HEK293 (cell line): ENCODE measurements around the gene UBE4A.

ENCODE experiments used
- GLI4 ChIP-seq: fragments of 450-650 bp; formaldehyde crosslinking; IDR thresholded peaks from 2 replicates; pipeline ENCODE4 v1.5.1; 2016; ENCODE audit warnings: missing biosample characterization, missing genetic modification characterization
- KLF16 ChIP-seq: fragments of 450-650 bp; formaldehyde crosslinking; IDR thresholded peaks from 2 replicates; pipeline ENCODE4 v1.5.1; 2017; ENCODE audit warnings: missing biosample characterization, missing genetic modification characterization
- MYNN ChIP-seq: fragments of 450-650 bp; formaldehyde crosslinking; IDR thresholded peaks from 2 replicates; pipeline ENCODE4 v1.5.1; 2016; ENCODE audit warnings: missing biosample characterization, missing genetic modification characterization, borderline replicate concordance
- SALL2 ChIP-seq: fragments of 450-650 bp; formaldehyde crosslinking; IDR thresholded peaks from 2 replicates; pipeline ENCODE4 v1.5.0; 2017; ENCODE audit warnings: missing biosample characterization, mild to moderate bottlenecking, missing genetic modification characterization, borderline replicate concordance
- SCRT2 ChIP-seq: fragments of 450-650 bp; formaldehyde crosslinking; IDR thresholded peaks from 2 replicates; pipeline ENCODE4 v1.5.1; 2016; ENCODE audit warnings: missing biosample characterization, missing genetic modification characterization
- TRIM28 ChIP-seq: IDR thresholded peaks from 2 replicates; pipeline ENCODE4 v1.6.1; 2011; ENCODE audit warnings: low read length, control low read depth, borderline replicate concordance
- ZBTB1 ChIP-seq: fragments of 450-650 bp; formaldehyde crosslinking; IDR thresholded peaks from 2 replicates; pipeline ENCODE4 v1.5.1; 2016; ENCODE audit warnings: missing biosample characterization, missing genetic modification characterization
- ZEB2 ChIP-seq: fragments of 450-650 bp; formaldehyde crosslinking; IDR thresholded peaks from 2 replicates; pipeline ENCODE4 v1.5.1; 2016; ENCODE audit warnings: missing biosample characterization, missing genetic modification characterization
- ZFP41 ChIP-seq: fragments of 450-650 bp; formaldehyde crosslinking; IDR thresholded peaks from 2 replicates; pipeline ENCODE4 v1.5.1; 2016; ENCODE audit warnings: missing biosample characterization, missing genetic modification characterization, borderline replicate concordance
- ZIC2 ChIP-seq: fragments of 450-650 bp; formaldehyde crosslinking; IDR thresholded peaks from 2 replicates; pipeline ENCODE4 v1.5.1; 2016; ENCODE audit warnings: missing biosample characterization, missing genetic modification characterization
- ZNF2 ChIP-seq: fragments of 450-650 bp; formaldehyde crosslinking; IDR thresholded peaks from 2 replicates; pipeline ENCODE4 v1.5.1; 2016; ENCODE audit warnings: missing biosample characterization, missing genetic modification characterization
- ZNF223 ChIP-seq: fragments of 450-650 bp; formaldehyde crosslinking; IDR thresholded peaks from 2 replicates; pipeline ENCODE4 v1.5.1; 2016; ENCODE audit warnings: missing biosample characterization, missing genetic modification characterization
- ZNF292 ChIP-seq: fragments of 450-650 bp; formaldehyde crosslinking; IDR thresholded peaks from 2 replicates; pipeline ENCODE4 v1.5.1; 2016; ENCODE audit warnings: low read depth, missing biosample characterization, missing genetic modification characterization, borderline replicate concordance
- ZNF324 ChIP-seq: fragments of 450-650 bp; formaldehyde crosslinking; IDR thresholded peaks from 2 replicates; pipeline ENCODE4 v1.5.1; 2016; ENCODE audit warnings: missing biosample characterization, missing genetic modification characterization
- ZNF354C ChIP-seq: fragments of 450-650 bp; formaldehyde crosslinking; IDR thresholded peaks from 2 replicates; pipeline ENCODE4 v1.5.1; 2016; ENCODE audit warnings: missing biosample characterization, missing genetic modification characterization, low read depth, borderline replicate concordance
- ZNF658 ChIP-seq: fragments of 450-650 bp; formaldehyde crosslinking; IDR thresholded peaks from 2 replicates; pipeline ENCODE4; 2016; ENCODE audit warnings: missing biosample characterization, missing genetic modification characterization
- ZNF701 ChIP-seq: fragments of 450-650 bp; formaldehyde crosslinking; IDR thresholded peaks from 2 replicates; pipeline ENCODE4 v1.5.1; 2016; ENCODE audit warnings: missing biosample characterization, missing genetic modification characterization
- ZNF837 ChIP-seq: fragments of 450-650 bp; formaldehyde crosslinking; IDR thresholded peaks from 2 replicates; pipeline ENCODE4 v1.5.1; 2016; ENCODE audit warnings: missing biosample characterization, missing genetic modification characterization
- TF ChIP-seq, protein P1 (sequence below): fragments of 450-650 bp; formaldehyde crosslinking; IDR thresholded peaks from 2 replicates; pipeline ENCODE4 v1.5.1; 2016; ENCODE audit warnings: missing biosample characterization, missing genetic modification characterization
- TF ChIP-seq, protein P2 (sequence below): fragments of 450-650 bp; formaldehyde crosslinking; IDR thresholded peaks from 2 replicates; pipeline ENCODE4 v1.5.1; 2017; ENCODE audit warnings: missing biosample characterization, missing genetic modification characterization
- TF ChIP-seq, protein P3 (sequence below): fragments of 450-650 bp; formaldehyde crosslinking; IDR thresholded peaks from 2 replicates; pipeline ENCODE4 v1.5.1; 2016; ENCODE audit warnings: missing biosample characterization, missing genetic modification characterization, low read depth
- TF ChIP-seq, protein P4 (sequence below): fragments of 450-650 bp; formaldehyde crosslinking; IDR thresholded peaks from 2 replicates; pipeline ENCODE4 v1.5.1; 2016; ENCODE audit warnings: missing biosample characterization, missing genetic modification characterization
- TF ChIP-seq, protein P5 (sequence below): fragments of 450-650 bp; formaldehyde crosslinking; IDR thresholded peaks from 2 replicates; pipeline ENCODE4 v1.5.1; 2016; ENCODE audit warnings: missing biosample characterization, missing genetic modification characterization
- TF ChIP-seq, protein P6 (sequence below): fragments of 450-650 bp; formaldehyde crosslinking; IDR thresholded peaks from 2 replicates; pipeline ENCODE4 v1.5.1; 2016; ENCODE audit warnings: missing biosample characterization, missing genetic modification characterization
- TF ChIP-seq, protein P7 (sequence below): fragments of 450-650 bp; formaldehyde crosslinking; IDR thresholded peaks from 2 replicates; pipeline ENCODE4 v1.5.1; 2017; ENCODE audit warnings: missing biosample characterization, missing genetic modification characterization
- TF ChIP-seq, protein P8 (sequence below): fragments of 450-650 bp; formaldehyde crosslinking; IDR thresholded peaks from 2 replicates; pipeline ENCODE4 v1.5.1; 2016; ENCODE audit warnings: missing biosample characterization, missing genetic modification characterization

Gene UBE4A

DNA sequence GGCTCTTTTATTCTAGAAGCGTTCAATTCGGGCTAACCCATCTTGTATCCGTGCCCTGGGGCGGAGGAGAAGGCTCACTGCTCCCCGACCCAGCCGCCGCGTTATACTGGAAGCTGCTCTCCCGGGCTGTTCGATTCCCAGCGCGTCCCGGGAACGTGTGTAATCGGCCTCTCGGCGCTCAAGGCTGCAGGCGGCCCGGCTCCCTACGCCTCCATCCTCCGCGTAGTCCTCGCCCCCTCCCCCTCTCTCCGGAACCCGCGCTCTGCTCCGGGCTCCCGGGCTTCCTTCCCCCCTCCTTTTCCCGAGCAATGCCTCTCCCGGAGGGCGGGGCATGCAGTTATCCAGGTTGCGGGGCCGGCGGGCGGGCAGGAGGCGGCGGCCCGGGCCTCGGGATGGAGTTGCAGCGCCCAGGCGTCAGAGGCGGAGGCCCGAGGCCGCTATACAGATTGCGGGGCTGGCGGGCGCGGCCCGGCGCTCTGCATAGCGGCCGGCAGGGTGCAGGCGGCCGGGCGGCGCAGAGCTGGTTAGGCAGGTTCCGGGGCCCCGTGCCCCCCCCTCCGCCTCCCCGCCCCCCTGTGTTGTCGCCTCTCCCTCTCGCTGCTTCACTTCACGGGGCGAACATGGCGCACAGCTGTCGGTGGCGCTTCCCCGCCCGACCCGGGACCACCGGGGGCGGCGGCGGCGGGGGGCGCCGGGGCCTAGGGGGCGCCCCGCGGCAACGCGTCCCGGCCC lies 76.7 kb downstream of the UBE4A start, which contains the start of gene KMT2A (continued):
- TF ChIP-seq, protein P1, sequence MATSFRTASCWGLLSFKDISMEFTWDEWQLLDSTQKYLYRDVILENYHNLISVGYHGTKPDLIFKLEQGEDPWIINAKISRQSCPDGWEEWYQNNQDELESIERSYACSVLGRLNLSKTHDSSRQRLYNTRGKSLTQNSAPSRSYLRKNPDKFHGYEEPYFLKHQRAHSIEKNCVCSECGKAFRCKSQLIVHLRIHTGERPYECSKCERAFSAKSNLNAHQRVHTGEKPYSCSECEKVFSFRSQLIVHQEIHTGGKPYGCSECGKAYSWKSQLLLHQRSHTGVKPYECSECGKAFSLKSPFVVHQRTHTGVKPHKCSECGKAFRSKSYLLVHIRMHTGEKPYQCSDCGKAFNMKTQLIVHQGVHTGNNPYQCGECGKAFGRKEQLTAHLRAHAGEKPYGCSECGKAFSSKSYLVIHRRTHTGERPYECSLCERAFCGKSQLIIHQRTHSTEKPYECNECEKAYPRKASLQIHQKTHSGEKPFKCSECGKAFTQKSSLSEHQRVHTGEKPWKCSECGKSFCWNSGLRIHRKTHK = no peak
- peak; percentile 56; the same call in 1 of the 2 replicates for TF ChIP-seq ZNF223
- no peak; the same call in 1 of the 2 replicates for TF ChIP-seq ZNF2
- TF ChIP-seq, protein P2, sequence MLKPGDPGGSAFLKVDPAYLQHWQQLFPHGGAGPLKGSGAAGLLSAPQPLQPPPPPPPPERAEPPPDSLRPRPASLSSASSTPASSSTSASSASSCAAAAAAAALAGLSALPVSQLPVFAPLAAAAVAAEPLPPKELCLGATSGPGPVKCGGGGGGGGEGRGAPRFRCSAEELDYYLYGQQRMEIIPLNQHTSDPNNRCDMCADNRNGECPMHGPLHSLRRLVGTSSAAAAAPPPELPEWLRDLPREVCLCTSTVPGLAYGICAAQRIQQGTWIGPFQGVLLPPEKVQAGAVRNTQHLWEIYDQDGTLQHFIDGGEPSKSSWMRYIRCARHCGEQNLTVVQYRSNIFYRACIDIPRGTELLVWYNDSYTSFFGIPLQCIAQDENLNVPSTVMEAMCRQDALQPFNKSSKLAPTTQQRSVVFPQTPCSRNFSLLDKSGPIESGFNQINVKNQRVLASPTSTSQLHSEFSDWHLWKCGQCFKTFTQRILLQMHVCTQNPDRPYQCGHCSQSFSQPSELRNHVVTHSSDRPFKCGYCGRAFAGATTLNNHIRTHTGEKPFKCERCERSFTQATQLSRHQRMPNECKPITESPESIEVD (tag by site-specific recombination) = peak; percentile 31; the same call in 1 of the 2 replicates
- TF ChIP-seq ZNF837 = no peak
- peak; percentile 100 for TF ChIP-seq KLF16 (tag by site-specific recombination)
- TF ChIP-seq ZFP41 (tag by site-specific recombination) = no peak
- TF ChIP-seq, protein P3, sequence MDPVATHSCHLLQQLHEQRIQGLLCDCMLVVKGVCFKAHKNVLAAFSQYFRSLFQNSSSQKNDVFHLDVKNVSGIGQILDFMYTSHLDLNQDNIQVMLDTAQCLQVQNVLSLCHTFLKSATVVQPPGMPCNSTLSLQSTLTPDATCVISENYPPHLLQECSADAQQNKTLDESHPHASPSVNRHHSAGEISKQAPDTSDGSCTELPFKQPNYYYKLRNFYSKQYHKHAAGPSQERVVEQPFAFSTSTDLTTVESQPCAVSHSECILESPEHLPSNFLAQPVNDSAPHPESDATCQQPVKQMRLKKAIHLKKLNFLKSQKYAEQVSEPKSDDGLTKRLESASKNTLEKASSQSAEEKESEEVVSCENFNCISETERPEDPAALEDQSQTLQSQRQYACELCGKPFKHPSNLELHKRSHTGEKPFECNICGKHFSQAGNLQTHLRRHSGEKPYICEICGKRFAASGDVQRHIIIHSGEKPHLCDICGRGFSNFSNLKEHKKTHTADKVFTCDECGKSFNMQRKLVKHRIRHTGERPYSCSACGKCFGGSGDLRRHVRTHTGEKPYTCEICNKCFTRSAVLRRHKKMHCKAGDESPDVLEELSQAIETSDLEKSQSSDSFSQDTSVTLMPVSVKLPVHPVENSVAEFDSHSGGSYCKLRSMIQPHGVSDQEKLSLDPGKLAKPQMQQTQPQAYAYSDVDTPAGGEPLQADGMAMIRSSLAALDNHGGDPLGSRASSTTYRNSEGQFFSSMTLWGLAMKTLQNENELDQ (tag by site-specific recombination) = peak; percentile 38; the same call in 1 of the 2 replicates
- TF ChIP-seq, protein P4, sequence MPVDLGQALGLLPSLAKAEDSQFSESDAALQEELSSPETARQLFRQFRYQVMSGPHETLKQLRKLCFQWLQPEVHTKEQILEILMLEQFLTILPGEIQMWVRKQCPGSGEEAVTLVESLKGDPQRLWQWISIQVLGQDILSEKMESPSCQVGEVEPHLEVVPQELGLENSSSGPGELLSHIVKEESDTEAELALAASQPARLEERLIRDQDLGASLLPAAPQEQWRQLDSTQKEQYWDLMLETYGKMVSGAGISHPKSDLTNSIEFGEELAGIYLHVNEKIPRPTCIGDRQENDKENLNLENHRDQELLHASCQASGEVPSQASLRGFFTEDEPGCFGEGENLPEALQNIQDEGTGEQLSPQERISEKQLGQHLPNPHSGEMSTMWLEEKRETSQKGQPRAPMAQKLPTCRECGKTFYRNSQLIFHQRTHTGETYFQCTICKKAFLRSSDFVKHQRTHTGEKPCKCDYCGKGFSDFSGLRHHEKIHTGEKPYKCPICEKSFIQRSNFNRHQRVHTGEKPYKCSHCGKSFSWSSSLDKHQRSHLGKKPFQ = no peak
- 0 out of 2 replicates have a peak, but pooled peaks have one; percentile 15 for TF ChIP-seq MYNN
- TF ChIP-seq TRIM28 = no peak
- TF ChIP-seq, protein P5, sequence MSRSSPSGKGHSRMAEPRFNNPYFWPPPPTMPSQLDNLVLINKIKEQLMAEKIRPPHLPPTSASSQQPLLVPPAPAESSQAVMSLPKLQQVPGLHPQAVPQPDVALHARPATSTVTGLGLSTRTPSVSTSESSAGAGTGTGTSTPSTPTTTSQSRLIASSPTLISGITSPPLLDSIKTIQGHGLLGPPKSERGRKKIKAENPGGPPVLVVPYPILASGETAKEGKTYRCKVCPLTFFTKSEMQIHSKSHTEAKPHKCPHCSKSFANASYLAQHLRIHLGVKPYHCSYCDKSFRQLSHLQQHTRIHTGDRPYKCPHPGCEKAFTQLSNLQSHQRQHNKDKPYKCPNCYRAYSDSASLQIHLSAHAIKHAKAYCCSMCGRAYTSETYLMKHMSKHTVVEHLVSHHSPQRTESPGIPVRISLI (tag by site-specific recombination) = no peak
- TF ChIP-seq, protein P6, sequence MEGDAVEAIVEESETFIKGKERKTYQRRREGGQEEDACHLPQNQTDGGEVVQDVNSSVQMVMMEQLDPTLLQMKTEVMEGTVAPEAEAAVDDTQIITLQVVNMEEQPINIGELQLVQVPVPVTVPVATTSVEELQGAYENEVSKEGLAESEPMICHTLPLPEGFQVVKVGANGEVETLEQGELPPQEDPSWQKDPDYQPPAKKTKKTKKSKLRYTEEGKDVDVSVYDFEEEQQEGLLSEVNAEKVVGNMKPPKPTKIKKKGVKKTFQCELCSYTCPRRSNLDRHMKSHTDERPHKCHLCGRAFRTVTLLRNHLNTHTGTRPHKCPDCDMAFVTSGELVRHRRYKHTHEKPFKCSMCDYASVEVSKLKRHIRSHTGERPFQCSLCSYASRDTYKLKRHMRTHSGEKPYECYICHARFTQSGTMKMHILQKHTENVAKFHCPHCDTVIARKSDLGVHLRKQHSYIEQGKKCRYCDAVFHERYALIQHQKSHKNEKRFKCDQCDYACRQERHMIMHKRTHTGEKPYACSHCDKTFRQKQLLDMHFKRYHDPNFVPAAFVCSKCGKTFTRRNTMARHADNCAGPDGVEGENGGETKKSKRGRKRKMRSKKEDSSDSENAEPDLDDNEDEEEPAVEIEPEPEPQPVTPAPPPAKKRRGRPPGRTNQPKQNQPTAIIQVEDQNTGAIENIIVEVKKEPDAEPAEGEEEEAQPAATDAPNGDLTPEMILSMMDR = no peak
- peak; percentile 81; the same call in 1 of the 2 replicates for TF ChIP-seq SALL2 (tag by site-specific recombination)
- no peak for TF ChIP-seq ZNF354C (tag by site-specific recombination)
- TF ChIP-seq ZNF292 (tag by site-specific recombination) = no peak
- peak; percentile 90 for TF ChIP-seq ZEB2 (tag by site-specific recombination)
- TF ChIP-seq, protein P7, sequence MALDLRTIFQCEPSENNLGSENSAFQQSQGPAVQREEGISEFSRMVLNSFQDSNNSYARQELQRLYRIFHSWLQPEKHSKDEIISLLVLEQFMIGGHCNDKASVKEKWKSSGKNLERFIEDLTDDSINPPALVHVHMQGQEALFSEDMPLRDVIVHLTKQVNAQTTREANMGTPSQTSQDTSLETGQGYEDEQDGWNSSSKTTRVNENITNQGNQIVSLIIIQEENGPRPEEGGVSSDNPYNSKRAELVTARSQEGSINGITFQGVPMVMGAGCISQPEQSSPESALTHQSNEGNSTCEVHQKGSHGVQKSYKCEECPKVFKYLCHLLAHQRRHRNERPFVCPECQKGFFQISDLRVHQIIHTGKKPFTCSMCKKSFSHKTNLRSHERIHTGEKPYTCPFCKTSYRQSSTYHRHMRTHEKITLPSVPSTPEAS = no peak
- TF ChIP-seq ZNF701 (tag by site-specific recombination) = no peak
- TF ChIP-seq ZNF658 (tag by site-specific recombination) = no peak
- TF ChIP-seq ZBTB1 (tag by site-specific recombination) = no peak
- TF ChIP-seq, protein P8, sequence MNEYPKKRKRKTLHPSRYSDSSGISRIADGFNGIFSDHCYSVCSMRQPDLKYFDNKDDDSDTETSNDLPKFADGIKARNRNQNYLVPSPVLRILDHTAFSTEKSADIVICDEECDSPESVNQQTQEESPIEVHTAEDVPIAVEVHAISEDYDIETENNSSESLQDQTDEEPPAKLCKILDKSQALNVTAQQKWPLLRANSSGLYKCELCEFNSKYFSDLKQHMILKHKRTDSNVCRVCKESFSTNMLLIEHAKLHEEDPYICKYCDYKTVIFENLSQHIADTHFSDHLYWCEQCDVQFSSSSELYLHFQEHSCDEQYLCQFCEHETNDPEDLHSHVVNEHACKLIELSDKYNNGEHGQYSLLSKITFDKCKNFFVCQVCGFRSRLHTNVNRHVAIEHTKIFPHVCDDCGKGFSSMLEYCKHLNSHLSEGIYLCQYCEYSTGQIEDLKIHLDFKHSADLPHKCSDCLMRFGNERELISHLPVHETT (tag by site-specific recombination) = no peak
- TF ChIP-seq GLI4 = peak; percentile 98
- peak; percentile 80 for TF ChIP-seq ZIC2 (tag by site-specific recombination)
- TF ChIP-seq ZNF324 = peak; percentile 89; the same call in 1 of the 2 replicates
- TF ChIP-seq SCRT2 (tag by site-specific recombination) = no peak
